GM18499 (cell line): ENCODE results near the gene RAB40C.

Experiments used
- ATAC-seq: cut with Tn5 transposase; IDR thresholded peaks from one replicate; pipeline ENCODE4 v1.9.1; 2021; ENCODE audit warnings: moderate number of reproducible peaks; ENCODE audit not compliant: insufficient read depth, unreplicated experiment

RAB40C gene

GRCh38 chr16:558298-559020 lies 31.4 kb upstream of the RAB40C start:
- no peak for ATAC-seq

- ATAC-seq, result no peak
These were observed 30.9 kb upstream of the RAB40C start for GRCh38 chr16:559021-559380.

- ATAC-seq, result no peak
These were observed 30.3 kb upstream of the RAB40C start for GRCh38 chr16:559411-560203.

- ATAC-seq, result no peak
These were observed 29.6 kb upstream of the RAB40C start, which contains the start of gene PRR35 for GRCh38 chr16:560204-560700. TSS of gene PRR35 (plus strand) at chr16:560394. CDS start at chr16:563295, 2,901 bp downstream.

DNA sequence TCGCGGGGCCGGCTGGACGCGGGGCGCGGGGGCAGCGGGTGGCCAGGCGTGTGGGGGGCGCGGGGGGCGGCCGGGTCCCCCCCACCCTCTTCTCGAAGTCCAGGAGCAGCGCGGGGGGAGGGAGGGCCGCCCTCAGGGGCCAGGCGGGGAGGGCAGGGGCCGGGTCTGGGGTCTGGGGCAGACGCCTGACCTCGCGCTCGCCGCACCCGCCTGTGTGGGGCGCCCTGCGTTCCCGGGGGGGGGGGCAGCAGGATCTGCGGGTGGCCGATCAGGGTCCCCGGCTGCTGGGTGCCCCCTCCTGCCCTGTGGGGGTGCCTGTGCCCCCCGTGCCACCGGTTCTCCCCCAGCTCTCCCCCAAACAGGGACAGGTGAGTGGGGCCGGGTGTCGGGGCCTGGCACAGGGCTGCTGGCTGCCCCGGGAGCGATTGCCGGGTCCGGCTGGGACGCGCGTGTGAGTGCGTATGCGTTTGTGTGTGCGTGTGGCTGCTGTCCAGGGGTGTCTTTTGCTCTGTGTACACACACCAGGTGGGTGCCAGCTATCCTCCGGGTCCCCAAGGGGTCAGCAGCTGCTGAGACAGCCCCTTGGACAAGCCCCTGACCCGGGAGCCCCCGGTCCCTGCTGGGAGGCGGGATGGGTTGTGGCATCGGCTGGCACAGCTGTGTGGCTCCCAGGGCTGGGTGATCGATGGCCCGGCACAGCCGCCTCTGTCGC lies 29.0 kb upstream of the RAB40C start:
- ATAC-seq, result no peak

GRCh38 chr16:561413-561794 lies 28.5 kb upstream of the RAB40C start:
- ATAC-seq, result no peak

DNA sequence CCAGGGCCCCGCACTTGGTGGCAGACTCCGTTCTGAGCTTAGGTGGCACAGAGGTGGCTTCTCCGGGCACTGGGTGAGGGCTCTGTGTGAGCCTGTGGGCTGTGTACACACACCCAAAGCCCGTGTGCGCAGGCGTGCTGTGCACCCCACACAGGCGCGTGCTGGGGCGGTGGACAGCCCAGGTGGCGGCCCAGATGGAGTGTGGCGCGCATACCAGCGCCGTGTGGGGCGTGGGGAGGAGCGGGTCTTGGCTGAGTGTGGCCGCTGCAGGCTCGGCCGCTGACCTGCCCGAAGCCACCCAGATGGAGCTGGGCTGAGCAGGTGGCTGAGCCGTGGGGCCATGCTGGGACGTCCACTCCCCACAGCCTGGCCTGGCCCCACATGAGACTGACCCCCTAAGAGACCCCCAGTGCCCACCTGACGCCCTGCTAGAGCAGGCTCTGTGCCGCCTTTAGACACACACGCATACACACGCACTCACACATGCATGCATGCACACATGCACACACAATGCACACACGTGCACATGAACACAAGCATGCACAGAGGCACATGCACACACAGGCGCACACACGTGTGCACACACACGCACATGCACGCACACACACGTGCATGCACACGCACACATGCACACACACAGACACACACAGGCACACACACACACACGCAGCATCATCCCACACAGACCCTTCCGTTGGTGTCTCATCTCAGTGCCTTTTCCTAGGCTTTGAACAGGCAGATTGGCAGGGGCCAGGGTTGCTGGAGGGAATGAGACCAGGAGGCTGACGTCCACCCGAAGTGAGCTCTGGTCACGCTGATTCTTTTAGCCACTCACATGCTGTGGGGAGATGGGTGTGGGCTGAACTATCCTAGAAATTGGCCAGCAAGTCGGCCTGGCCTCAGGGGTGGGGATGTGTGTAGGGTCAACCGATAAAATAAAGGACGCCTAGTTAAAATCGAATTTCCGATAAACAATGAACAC lies 27.6 kb upstream of the RAB40C start:
- no peak for ATAC-seq

DNA sequence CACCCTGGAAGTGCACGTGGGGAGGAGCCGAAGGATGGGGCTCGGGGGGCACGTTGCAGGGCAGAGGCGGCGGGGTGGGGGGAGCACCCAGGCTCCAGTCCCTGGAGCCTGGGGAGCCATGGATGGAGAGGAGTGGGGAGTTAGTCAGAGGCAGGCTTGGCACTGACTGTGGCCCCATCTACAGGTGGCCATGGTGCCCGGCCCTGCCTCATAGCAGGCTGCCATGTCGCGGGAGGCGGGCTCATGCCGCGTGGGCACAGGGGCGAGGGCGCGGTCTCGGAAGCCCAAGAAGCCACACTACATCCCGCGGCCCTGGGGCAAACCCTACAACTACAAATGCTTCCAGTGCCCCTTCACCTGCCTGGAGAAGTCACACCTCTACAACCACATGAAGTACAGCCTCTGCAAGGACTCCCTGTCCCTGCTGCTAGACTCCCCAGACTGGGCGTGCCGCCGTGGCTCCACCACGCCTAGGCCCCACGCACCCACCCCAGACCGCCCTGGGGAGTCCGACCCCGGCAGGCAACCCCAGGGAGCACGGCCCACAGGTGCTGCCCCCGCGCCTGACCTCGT lies 26.7 kb upstream of the RAB40C start:
- ATAC-seq, result no peak

DNA sequence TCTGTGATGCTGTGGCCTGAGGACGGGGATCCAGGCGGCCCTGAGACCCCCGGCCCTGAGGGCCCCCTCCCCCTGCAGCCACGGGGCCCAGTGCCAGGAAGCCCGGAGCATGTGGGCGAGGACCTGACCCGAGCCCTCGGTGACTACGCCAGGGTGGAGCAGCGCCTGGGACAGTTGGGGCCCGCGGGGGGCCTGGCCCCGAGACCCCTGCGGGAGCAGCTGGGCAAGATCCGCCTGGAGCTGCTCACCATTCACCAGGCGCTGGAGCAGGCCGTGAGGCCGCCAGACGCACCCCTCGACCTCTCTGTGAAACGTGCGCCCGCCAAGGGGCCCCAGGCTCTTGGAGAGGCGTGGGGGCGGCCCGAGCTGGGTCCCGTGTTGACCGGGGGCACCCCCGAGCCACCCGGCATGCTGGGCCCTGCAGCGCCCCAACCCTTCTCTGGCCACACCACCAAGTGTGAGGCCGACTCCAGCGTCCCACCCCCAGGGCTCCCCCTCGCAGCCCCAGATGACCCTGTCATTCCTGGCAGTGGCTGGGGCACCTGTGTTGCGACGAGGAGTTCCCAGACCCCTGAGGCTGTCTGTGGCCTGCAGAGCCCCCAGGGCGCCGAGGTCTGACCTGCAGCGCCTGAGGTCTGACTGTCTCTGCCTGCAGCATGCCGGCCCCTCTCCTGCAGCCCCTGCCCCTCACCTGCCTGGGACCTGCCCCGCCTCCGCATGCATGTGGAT lies 25.0 kb upstream of the RAB40C start:
- ATAC-seq, result no peak

- no peak for ATAC-seq
These were observed 24.2 kb upstream of the RAB40C start for GRCh38 chr16:565419-566330.

- no peak for ATAC-seq
These were observed 23.1 kb upstream of the RAB40C start, which contains the start of gene NHLRC4 for GRCh38 chr16:566475-567372. TSS of gene NHLRC4 (plus strand) at chr16:567005. CDS start at chr16:568048, 1,043 bp downstream.

DNA sequence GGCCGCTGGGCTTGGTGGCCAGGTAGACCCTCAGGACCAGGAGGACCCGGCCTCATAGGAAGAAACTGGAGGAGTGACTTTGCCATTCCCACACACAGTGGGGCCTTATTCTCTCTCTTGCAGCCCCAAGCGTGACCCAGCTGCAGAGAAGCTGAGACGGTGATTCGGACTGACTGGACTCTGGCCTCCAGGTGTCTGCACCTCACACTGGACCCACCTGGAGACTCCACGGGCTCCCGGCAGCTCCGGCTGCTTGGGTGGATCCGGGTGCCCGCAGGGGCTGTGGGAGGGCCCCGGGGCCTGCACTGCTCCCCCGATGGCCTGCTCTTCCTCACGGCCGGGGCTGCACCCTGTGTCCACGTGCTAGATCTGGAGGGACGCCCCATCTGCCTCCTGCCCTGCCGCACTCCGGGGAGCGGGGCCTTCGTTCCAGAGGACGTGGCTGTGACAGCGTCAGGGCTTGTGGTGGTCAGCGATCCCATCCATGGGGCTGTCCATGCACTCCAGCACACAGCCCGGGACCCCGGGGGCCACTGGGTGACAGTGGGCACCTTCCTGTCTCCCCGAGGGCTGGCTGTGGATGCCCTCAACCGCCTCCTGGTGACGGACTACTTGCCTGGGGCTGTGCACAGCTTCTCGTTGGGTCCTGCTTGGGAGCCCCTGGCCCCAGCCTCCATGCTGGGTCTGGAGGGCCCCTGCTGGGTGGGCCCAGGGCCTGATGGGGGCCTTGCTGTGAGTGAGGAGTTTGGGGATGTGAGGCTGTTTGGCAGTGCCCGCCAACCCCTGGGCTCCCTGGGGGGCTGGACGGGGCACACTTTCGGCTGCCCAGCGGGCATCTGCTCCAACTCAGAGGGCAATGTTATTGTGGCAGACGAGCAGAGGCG lies 22.3 kb upstream of the RAB40C start:
- ATAC-seq, result no peak

GRCh38 chr16:568401-569258 lies 21.2 kb upstream of the RAB40C start:
- no peak for ATAC-seq

DNA sequence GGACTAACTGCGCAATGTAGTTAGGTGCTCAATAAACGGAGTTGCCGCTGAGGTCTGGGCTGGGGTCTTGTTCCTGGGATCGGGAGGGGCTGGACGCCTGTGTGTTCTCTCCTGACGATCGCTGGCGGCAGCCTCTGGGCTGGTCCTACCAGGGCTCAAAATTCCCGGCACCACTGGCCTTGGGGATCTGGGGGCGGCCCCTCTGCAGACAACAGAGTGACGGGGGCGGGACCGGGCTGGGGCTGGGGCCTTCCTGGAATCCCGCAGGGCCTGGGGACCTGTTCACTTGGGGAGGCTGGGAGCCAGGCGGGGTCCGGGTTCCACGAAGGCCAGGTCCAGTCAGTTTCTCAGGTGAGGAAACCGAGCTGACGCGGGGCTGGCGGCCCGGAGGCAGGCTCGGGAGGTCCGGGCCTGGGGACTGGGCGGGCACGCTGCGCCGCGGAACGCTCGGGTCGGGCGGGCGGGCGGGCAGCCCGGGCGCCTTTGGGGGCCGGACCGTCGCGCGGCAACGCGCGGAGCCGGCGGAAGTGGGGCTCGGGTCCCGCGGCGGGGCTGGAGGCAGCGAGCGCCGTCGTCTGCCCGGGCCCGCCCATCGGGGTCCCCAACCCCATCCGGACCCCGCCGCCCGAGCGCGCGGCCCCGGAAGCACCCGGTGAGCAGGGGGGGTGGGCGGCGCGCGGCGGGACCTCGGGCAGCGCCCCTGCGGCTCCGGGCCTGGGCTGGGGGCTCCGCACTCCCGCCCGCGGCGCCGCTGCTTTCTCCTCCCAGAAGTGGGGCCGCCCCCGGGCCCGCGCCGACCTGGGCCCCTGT lies 20.2 kb upstream of the RAB40C start, which contains the start of gene PIGQ:
Gene PIGQ, plus strand, starts transcription at position 524 of the 810 bp plus-strand sequence. CDS start 4,107 bp downstream, outside the sequence.
- ATAC-seq, result no peak
